Fibroblast of pulmonary artery (primary cell): ENCODE data around the gene SYMPK.

ENCODE experiments used
- DNase-seq: peaks from one replicate; pipeline ENCODE4 v3.0.0-alpha.2; 2010; ENCODE audit warnings: low read depth
- H3K4me3 ChIP-seq: replicated peaks from 2 replicates; pipeline ENCODE4 v1.5.1; 2011; ENCODE audit warnings: low read depth, mild to moderate bottlenecking, control low read depth, low read length, moderate library complexity
- TF ChIP-seq, protein P1 (sequence below): IDR thresholded peaks from 2 replicates; pipeline ENCODE4 v1.5.1; 2011; ENCODE audit warnings: mild to moderate bottlenecking, control low read depth, low read length, inconsistent platforms; ENCODE audit errors: missing control alignments

SYMPK gene

DNA sequence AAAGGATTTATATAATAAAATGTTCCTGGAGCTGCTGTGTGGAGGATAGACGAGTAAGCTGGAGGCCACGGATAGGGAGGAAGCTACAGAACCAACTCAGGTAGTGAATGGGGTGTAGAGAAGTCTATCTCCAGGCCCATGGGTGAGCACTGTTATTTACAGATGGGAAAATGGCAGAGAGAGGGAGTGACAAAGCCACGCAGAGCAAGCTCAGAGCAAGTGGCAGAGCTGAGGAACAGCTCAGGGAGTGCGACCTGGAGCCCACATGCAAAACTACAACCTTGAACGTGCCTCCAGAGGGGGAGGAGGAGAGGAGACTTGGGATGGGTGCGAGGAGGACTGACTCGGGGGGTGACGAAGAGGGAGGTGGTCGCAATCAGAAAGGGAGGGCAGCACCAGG, 34.4 kb downstream of the SYMPK start:
- TF ChIP-seq, protein P1, sequence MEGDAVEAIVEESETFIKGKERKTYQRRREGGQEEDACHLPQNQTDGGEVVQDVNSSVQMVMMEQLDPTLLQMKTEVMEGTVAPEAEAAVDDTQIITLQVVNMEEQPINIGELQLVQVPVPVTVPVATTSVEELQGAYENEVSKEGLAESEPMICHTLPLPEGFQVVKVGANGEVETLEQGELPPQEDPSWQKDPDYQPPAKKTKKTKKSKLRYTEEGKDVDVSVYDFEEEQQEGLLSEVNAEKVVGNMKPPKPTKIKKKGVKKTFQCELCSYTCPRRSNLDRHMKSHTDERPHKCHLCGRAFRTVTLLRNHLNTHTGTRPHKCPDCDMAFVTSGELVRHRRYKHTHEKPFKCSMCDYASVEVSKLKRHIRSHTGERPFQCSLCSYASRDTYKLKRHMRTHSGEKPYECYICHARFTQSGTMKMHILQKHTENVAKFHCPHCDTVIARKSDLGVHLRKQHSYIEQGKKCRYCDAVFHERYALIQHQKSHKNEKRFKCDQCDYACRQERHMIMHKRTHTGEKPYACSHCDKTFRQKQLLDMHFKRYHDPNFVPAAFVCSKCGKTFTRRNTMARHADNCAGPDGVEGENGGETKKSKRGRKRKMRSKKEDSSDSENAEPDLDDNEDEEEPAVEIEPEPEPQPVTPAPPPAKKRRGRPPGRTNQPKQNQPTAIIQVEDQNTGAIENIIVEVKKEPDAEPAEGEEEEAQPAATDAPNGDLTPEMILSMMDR = no peak
- no peak overlapping the region for H3K4me3 ChIP-seq
- no peak for DNase-seq

DNA sequence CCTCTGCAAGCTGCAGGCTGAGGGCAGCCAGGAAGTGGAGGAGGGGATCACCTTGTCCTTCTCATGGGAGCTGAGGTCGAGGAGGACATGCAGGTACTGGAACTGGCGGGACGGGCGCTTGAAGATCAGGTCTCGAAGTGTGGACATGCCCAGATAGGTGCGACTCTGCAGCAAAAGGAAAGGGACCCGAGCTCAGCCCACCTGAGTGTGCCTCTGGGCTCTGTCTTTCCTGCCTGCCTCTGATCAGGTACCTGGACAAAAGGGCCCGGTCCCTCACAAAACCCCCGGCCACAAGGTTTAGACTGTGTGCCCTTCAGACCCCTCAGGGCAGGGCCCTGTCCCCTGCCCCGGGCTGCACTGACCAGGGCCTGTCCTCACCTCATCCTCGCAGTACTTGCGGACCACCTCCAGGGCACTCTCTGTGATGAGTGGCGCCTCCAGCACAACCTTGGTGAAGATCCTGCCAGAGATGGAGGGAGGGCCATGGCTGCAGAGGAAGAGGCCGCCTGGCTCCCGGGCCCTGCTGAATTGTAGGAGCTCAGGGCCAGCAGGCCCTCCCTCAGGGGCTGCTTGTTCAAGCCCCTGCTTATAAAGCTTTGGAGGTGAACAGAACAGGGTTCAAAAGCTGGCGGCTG, 35.4 kb downstream of the SYMPK start:
- TF ChIP-seq, protein P1 = no peak
- no peak for DNase-seq
- no peak overlapping the region for H3K4me3 ChIP-seq

DNA sequence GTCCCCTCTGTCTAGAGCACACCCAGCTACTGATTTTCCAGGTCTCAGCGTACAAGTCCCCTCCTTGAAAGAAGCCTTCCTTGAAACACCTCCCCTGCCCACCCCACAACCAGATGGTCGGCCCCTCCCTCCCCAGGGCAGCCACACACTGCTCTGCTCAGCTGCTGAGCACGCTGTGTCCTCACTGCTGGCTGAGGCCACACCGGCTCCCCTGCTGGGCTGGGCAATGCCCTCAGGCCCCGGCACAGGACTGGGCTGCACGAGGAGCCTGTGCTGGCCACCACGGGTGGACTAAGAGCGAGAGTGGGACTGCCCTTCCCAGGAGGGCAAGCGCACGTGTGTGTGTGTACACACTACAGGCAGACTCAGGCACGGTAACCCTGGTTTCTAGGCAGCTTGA, 36.0 kb downstream of the SYMPK start:
- DNase-seq = no peak
- no peak overlapping the region for H3K4me3 ChIP-seq
- TF ChIP-seq, protein P1 = no peak

DNA sequence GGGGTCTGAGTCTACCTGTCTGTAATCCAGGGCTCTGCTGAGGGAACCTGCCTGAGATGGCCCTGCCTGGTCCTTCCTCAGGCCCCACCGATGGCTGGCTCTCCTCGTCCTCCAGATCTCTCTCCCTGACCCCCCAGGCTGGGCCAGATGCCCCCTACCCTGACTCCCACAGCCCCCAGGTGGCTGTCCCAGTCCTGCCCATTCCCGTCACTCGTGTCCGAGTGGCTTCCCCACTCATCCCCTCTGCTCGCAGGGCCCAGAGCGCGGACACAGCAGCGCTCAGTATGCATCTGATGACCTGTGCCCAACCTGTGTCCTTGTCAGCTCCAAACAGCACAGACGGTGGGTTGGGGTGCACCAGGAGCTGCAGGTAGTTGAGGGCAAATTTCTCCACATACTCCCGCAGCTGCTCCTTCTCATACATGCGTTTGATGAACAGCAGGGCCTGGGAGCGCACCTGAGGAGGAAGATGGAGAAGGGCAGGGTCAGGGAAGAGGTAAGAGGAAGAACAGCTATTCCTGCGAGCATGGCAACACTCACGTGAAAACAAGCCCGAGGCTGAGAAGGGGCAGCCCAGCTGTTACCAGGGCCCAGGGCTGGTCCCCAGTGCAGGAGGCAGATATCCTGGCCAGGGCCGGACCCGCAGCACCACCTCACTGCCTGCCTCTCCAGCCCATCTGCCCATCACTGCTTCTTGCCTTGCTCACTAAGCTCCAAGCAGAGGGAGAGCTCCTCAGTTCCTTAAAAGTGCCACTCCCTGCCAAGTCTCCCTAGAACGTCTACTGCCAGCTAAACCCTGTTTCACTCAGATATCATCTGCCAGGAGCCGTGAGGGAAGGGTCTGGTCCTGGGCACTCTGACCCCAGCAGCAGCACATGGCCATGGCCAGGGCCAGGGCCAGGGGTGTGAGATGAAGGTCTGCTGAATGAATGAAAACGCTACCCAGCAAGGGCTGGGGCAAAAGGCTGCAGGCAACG, 36.7 kb downstream of the SYMPK start:
- no peak for DNase-seq
- TF ChIP-seq, protein P1 = no peak
- H3K4me3 ChIP-seq = no peak overlapping the region

DNA sequence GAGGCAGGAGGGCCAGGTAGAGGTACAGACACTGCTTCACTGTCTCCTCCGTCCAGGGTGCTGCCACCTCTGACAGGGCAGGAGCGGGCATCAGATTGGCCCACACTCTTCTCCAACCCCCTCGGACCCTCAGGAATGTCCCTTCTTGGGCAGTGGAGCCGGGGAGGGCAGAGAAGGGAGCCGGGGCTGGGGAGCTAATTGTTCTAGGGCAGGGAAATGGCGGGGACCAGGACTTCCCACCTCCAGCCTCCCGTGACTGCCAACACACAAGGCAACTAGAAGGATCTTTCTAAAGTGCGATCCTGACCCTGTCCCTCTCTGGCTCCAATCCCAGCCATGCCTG, 37.7 kb downstream of the SYMPK start:
- no peak for DNase-seq
- TF ChIP-seq, protein P1 = no peak

DNA sequence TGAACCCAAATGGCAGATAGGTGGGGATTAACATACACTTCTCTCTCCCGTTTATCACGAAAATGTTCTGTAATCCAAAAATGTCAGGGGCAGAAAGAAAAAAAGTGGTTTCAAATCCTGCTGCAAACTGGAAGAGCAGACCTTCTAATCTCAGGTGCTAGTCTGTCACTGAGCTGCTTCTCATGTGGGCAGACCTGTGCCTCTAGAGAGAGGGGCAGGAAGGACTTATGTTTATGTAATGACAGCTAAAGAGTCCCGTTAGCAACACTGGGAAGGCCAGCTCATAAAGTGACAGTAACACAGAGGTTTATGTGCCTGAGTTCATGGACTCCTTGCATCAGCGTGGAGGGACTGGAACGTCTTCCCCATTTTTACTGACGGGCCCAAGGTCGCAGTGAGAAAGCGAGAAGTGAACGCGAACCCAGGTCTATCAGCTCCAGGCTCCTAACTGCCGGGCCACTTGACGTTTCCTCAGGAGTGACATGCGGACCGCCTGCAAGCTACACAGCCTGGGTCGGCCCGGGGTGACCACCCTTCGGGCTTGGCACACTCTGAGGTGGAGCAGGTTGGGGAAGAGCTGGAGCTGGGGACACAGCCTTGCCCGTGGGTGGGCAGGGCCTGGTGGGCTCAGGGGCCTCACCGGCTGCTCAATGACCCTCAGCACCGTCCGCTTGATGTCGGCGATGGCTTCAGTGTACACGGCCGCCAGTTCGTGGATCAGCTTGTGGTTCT, 38.2 kb downstream of the SYMPK start:
- TF ChIP-seq, protein P1 = no peak
- no peak for DNase-seq
- H3K4me3 ChIP-seq = no peak overlapping the region

More for the DNA sequence above, 37.7 kb downstream of the SYMPK start:
- H3K4me3 ChIP-seq = no peak overlapping the region
